Endothelial cell (in vitro differentiated cells): ENCODE data around the gene MTERF1. TPM values are rescaled to one million over a fixed set of nuclear protein-coding genes. Genes with fewer than 3 reads are reported as not detected.
A peak's percentile ranks its signal among the peaks of the same experiment; 100 is the strongest.

Experiments
- DNase-seq: peaks from one replicate; pipeline ENCODE4 v3.0.0; 2021; ENCODE audit warnings: low spot score
- H3K27ac Mint-ChIP-seq: one replicate; pipeline ENCODE4 v1.8.0; 2021; ENCODE audit warnings: mixed read lengths, inconsistent platforms; ENCODE audit not compliant: unreplicated experiment
- H3K27me3 Mint-ChIP-seq: one replicate; pipeline ENCODE4 v1.8.0; 2021; ENCODE audit warnings: mild to moderate bottlenecking, moderate library complexity, mixed read lengths, inconsistent platforms; ENCODE audit not compliant: unreplicated experiment
- H3K36me3 Mint-ChIP-seq: one replicate; pipeline ENCODE4 v1.8.0; 2021; ENCODE audit warnings: mild to moderate bottlenecking, low read depth, mixed read lengths, inconsistent platforms; ENCODE audit not compliant: unreplicated experiment
- H3K4me1 Mint-ChIP-seq: one replicate; pipeline ENCODE4 v1.8.0; 2021; ENCODE audit warnings: mild to moderate bottlenecking, mixed read lengths, inconsistent platforms; ENCODE audit not compliant: unreplicated experiment
- H3K4me3 Mint-ChIP-seq: one replicate; pipeline ENCODE4 v1.8.0; 2021; ENCODE audit warnings: mild to moderate bottlenecking, mixed read lengths, inconsistent platforms; ENCODE audit not compliant: unreplicated experiment
- H3K9me3 Mint-ChIP-seq: one replicate; pipeline ENCODE4 v1.8.0; 2021; ENCODE audit warnings: mixed read lengths, inconsistent platforms; ENCODE audit not compliant: unreplicated experiment
- CTCF ChIP-seq: fragments of 200-600 bp; sonication (generic); IDR thresholded peaks from one replicate; pipeline ENCODE4 v1.5.0; 2021; ENCODE audit warnings: antibody characterized with exemption; ENCODE audit not compliant: unreplicated experiment
- total RNA-seq: library from RNA; stranded (reverse); fragmentation: NEBNext Ultra II Directional; extraction: Animal tissue kit (Norgen Biotek cat#: 25700); gene quantifications from one replicate; pipeline ENCODE4 v1.2.1, GENCODE V29; 2021; ENCODE audit not compliant: unreplicated experiment

The MTERF1 gene
- total RNA-seq, 1 donor from 2014 or later: 14.8 TPM

- Mint-ChIP-seq H3K27ac (peak overlapping the region; percentile 99), H3K27me3 (no peaks in the 10 kb centered on the region), H3K9me3 (no peaks in the 10 kb centered on the region), H3K36me3 (peaks cover 4% of the 10 kb centered on the region), H3K4me3 (peak overlapping the region; percentile 100), H3K4me1 (peaks cover 14% of the 10 kb centered on the region)
- no peak for TF ChIP-seq CTCF
- no peak for DNase-seq
These were observed 488 bp downstream of the MTERF1 start for GRCh38 chr7:91880016-91880412.

- H3K27ac Mint-ChIP-seq: no peak overlapping the region
- peaks cover 4% of the 10 kb centered on the region for H3K36me3 Mint-ChIP-seq
- H3K4me1 Mint-ChIP-seq: peaks cover 14% of the 10 kb centered on the region
- no peaks in the 10 kb centered on the region for H3K9me3 Mint-ChIP-seq
- H3K4me3 Mint-ChIP-seq: no peak overlapping the region
- no peak for TF ChIP-seq CTCF
- no peaks in the 10 kb centered on the region for H3K27me3 Mint-ChIP-seq
- DNase-seq: no peak
These were observed 3.9 kb downstream of the MTERF1 start for GRCh38 chr7:91876391-91877133.

GRCh38 chr7:91875851-91876250, 4.7 kb downstream of the MTERF1 start:
- H3K27me3 Mint-ChIP-seq: no peaks in the 10 kb centered on the region
- H3K27ac Mint-ChIP-seq: no peak overlapping the region

GRCh38 chr7:91872928-91873327, 7.6 kb downstream of the MTERF1 start:
- TF ChIP-seq CTCF: no peak
- Mint-ChIP-seq H3K36me3 (peaks cover 4% of the 10 kb centered on the region), H3K9me3 (no peaks in the 10 kb centered on the region), H3K4me3 (no peak overlapping the region), H3K4me1 (no peaks in the 10 kb centered on the region), H3K27ac (no peak overlapping the region), H3K27me3 (no peaks in the 10 kb centered on the region)
- no peak for DNase-seq

More at GRCh38 chr7:91875851-91876250, 4.7 kb downstream of the MTERF1 start:
- Mint-ChIP-seq H3K9me3 (no peaks in the 10 kb centered on the region), H3K36me3 (peaks cover 4% of the 10 kb centered on the region), H3K4me1 (peaks cover 14% of the 10 kb centered on the region), H3K4me3 (no peak overlapping the region)
- no peak for TF ChIP-seq CTCF
- no peak for DNase-seq

- Mint-ChIP-seq H3K36me3 (peaks cover 4% of the 10 kb centered on the region), H3K27ac (no peak overlapping the region), H3K27me3 (no peaks in the 10 kb centered on the region), H3K4me1 (no peaks in the 10 kb centered on the region), H3K4me3 (no peak overlapping the region), H3K9me3 (no peaks in the 10 kb centered on the region)
- no peak for TF ChIP-seq CTCF
- no peak for DNase-seq
These were observed 8.4 kb downstream of the MTERF1 start for GRCh38 chr7:91872069-91872468.
